GM18873 (cell line): ENCODE measurements around the gene SFTA2.
"Not testable (repeated sequence)": the region's sequence is repeated elsewhere in the genome, so short reads cannot be mapped to it uniquely, and the experiment has no call there.

Experiments used
- ATAC-seq: cut with Tn5 transposase; IDR thresholded peaks from one replicate; pipeline ENCODE4 v1.9.1; 2021; ENCODE audit warnings: mild to moderate bottlenecking, moderate library complexity, moderate number of reproducible peaks; ENCODE audit not compliant: unreplicated experiment, low FRiP score

Gene SFTA2

DNA sequence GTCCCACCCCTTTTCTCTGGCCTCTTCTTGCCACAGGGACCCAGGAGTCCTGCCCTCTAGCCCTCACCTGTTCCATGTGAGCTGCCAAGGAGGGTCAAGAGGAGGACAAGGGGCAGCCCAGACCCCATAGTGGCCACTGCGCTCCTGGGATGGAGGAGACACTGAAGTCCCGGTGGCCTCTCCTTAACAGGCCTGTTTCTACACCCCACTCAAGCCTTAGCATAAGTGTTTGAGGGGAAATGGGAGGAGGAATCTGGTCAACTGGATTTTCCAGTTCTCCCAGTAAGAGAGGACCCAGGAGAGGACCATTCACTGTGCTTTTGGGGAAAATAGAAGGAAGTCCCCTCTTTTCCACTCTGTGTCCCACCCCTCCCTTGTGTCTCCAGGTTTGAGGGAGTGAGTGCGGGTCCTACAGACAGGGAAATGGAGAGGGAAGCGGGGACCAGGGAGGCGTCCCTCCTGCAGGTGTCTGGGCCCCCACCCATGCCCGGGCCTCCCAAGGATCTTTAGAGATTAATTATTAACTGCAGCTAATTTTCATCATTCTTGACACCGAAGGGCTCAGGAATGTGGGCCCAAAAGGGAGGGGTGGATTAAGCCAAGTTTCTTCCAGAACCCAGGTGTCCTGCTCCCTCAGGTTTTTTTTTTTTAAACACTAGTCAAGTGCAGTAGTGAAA lies at the start of gene SFTA2:
Gene SFTA2, minus strand, starts transcription at position 202 of the 677 bp plus-strand sequence. Its CDS starts 74 bp downstream, at position 128.
- ATAC-seq, result no peak

DNA sequence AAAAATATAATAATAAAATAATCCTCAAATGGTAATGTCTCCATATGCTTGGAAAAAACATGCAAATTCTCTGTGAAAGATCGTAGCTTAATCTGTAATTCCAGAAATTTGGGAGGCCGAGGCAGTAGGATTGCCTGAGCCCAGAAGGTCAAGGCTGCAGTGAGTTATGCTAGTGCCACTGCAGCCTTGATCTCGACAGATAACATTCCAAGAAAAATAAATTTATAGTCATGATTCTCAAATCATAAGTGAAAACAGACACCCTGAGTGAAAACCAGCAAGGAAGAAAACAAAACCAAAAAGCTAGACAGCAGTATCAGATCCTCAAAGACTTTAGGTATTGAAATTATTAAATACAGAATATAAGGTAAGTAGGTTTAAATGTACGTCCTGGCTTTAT lies 47.7 kb upstream of the SFTA2 start:
- ATAC-seq, result no peak

DNA sequence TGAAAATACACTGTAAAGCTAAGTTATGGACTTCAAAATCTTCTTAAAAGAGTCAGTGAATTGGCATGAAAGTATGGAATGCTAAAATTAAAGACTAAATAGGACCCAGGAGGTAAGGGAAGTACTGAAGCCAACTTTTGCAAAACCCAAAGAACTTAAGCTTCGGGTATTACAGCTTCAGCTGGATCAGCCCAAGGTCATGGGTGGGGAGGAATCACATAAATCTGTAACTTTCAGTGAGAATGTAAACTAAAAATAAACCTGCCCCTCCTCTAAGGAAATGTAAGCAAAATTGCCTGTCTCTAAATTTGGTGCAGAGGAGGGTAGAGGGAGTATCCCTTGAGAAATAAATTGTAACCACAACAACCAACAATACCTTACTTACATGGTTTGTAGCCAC lies 47.2 kb upstream of the SFTA2 start:
- no peak for ATAC-seq

DNA sequence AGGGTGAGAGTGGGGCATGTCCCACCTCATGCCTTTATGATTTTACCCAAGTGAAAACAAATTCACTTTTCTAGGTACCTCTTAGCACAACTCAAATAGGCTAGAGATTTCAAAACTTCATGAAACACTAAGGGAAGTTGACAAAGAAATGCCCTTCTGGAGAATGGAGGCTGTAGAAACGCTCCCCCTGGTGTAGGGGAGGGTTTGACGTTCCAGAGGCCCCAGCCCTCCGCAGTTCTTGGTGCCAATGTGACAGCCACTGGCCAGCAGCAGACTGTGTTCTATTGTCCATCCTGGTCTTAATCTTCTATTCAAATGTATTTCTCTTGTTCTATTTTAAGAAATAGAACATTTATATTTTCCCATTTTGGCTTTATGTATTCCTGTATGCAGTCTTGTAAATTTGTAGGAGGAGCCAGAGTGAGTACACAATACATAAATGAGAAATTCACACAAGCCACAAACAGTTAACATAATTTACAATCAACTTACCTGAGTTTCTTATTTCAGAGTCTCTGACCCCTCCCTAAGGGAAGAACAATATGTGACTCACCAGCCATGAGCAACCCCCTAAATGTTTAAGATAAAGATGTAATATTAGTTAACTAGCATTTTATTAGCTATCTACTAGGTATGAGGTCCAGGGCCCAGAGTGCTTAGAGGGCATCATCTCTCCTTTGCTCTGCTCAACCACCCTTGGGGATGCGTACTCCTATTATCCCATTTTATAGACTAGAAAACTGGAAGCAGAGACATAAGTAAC lies 42.7 kb upstream of the SFTA2 start:
- no peak for ATAC-seq

DNA sequence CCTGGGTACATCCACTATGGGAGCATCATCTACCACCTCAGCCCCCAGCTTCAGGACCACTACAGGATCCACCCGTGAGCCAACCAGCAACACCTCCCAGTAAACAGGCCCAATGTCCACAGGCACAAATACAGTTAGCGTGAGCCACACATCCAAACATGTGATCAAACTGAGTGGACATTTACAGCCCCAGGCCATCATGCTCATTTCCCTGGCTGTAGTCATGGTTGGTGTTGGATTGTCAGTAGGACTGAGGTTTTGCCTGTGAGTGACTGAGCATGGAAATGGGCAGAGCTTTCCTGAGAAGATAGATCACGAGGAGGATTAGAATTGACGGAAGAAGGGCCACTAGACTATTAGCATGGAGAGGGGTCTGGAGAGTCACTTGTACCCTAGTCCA lies 40.8 kb upstream of the SFTA2 start:
- no peak for ATAC-seq

DNA sequence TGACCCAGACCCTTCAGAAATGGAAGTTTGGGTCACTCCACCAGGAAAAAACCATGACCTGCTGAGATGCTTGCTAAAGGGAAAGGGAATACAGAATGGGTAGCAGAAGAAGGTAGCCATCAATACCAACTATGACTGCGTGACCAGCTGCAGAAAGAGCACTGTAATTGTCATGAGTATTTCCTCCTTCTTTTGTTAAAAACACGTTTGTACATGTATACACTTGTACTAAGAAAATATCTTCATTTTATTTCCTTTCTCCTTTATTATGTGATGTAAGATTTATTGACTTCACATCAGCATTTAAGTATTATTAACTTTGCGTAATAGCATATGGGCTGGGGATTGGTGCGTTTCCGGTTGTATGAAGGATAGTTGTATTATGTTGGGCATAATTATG lies 39.0 kb upstream of the SFTA2 start:
- ATAC-seq, result no peak

DNA sequence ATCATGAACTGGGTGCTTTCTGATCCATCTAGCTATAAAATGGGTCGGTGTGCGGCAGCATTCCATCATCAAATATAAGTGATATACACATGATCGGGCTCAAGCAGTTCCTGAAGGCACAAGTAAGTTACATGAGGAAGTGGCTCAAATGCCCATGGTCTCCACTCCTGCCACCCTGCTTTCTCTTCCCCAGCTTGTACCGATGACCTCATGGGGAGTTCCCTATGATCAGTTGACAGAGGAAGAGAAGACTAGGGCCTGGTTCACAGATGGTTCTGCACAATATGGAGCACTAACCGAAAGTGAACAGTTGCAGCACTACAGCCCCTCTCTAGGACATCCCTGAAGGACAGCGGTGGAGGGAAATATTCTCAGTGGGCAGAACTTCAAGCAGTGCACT lies 37.2 kb upstream of the SFTA2 start:
- not testable (repeated sequence) for ATAC-seq

DNA sequence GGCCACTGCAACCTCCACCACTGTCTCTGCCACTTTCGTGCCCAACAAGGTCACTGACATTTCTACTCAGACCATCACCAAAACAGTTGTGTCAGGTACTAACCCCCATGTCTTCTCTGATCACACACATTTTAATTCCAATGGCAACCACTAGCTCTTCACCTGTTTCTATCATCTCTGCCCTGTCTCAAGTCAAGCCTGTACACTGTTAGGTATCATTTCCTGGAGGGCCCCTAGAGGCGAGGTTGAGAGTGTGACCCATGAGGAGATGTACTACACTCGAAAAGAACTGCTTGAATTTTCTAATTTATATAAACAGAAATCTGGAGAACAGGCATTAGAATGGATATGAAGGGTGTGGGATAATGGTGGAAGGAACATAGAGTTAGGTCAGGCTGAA lies 34.2 kb upstream of the SFTA2 start:
- ATAC-seq, result no peak

DNA sequence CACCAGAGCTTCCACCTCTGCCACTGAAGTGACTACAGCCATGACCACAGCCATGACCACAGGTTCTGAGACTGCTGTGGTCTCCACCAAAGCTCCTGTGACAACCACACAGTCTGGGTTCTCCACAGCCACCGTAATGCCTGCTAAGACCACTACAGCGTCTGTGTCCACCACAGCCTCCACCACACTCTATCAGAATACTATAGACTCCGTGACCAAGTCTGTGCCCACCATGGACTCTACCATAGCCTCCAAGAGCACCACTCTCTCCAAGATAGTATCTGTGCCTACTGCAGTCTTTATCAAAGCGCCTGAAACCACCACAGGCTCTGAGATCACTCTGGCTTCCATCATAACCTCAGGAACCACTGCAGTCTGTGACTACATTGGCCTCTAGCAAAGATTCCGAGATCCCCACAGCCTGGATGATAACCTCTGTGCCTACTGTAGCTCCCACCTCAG lies 33.2 kb upstream of the SFTA2 start:
- ATAC-seq, result no peak

DNA sequence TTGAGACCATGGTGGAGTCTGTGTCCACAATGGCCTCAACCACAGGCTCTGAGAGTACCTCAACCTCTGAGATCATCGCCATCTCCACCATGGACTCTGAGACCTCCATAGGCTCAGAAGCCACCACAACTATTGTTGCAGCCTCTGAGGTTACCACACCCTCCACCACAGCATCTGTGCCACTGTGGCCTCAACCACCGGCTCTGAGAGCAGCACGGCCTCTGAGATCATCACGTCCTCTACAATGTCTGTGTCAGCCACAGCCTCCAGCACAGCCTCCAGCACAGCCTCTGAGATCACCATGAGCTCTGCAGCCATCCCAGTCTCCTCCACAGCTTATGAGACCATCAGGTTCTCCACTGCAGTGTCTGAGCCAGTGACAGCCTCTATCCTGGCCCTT lies 32.1 kb upstream of the SFTA2 start:
- no peak for ATAC-seq

DNA sequence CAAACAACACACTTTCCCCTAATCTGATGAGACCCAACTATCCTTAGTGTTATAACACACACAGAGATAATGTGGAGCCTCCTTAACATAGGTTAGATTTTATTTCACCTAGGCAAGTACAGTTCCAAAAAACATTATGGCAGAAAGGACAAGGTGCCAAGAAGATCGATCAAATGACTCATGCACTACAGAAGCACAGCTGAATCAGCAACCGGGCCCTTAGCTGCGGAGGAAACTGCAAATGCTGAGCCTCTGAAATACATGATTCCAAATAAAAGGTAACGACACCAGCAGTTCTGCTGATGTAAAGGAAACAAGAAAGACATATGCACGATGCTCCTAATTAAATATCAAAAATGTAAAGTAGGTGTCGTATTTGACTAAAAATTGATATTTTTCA lies 31.7 kb upstream of the SFTA2 start:
- no peak for ATAC-seq

DNA sequence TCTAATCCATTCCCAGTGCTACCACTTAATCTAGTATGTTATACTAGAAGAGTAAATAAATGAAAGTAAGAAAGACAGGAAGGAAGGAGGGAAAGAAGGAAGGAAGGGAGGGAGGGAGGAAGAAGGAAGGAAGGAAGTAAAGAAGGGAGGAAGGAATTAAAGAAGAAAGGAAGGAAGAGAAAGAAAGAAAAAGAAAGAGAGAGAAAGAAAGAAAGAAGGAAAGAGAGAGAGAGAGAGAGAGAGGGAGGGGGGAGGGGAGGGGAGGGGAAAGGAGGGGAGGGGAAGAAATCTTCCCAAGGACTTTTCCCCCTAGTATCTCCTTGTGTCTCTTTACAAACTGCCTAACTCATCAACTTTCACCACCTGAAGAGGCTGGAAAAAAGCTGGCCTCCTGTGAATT lies 30.7 kb upstream of the SFTA2 start:
- no peak for ATAC-seq

DNA sequence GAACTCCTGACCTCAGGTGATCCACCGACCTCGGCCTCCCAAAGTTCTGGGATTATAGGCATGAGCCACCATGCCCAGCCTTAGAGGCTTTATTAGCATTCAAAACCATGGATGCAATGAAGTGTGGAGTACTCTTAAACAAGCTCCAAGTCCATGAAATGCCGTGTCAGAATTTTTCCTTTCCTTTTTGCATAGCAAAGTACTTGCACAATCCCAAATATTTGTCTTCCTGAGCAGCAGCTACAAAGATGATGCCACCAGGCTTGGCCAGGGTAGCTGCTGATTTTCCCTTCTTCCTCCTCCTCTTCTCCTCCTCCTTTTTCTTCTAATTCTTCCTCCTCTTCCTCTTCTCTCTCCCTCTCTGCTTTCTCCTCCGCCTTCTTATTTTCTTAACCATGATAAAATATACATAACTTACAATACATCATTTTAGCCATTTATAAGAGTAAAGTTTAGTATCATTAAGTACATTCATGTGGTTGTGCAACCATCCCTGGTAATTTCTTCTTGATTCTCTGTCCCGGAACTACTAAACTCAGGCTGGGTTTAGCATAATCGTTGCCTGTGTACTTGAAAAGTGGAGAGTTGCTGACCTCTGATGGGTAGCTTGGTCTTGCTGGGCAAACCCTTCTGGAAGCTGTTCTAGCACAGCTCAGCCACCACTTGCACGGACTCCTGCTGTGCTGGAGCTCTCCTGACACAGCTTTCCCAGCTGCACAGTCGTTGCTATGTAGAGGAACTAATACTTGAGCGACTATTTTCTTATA lies 29.1 kb upstream of the SFTA2 start:
- ATAC-seq, result no peak

DNA sequence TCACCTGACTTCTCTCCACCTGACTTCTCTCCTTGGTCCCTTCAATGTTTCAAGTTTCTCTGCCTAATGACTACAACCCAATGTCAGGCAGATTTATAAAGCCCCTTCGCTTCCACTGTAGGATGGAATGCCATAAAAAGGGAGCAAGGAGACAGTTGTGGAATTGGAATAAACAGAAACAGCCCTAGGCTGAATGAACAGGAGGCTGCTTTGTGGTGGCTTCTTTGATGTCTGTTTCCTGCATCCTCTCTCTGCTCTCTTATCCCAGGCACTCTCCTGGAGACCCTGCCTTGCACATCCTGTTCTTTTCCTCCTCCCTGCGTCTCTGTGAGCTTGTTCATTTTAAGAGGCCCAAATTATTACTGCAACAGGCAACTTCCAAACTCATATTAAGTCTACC lies 25.7 kb upstream of the SFTA2 start:
- no peak for ATAC-seq

DNA sequence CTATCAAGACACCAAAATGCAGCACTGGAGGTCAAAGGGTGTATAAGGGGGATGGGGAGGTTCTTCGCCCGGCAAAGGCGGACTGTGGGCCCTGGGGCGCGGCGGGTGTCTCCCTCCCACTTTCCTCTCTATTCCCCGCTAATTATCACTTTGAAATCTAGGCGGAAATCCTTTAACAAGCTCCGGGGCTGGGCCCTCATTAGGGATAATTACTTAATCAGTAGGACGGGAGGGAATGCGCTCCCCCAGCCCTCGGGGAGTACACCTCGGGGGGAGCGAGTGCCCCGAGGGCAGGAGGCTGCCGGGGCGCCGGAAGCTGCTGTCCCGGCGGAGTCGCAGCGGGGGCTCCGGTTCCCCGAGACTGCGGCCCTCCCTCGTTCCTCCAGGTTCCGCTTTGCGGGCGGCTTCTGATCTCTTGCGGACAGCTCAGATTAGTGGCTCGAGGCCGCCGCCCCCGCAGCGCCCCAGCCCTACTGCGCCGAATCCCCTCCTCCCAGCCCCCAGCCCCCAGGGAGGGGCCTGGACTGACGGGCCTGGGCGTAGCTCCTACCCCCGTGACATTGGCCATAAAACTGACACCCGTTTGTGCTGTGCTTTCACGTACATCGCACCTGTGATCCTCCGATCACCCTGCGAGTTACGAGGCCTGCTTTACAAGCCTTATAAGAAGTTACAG lies 23.5 kb upstream of the SFTA2 start:
- ATAC-seq, result no peak

DNA sequence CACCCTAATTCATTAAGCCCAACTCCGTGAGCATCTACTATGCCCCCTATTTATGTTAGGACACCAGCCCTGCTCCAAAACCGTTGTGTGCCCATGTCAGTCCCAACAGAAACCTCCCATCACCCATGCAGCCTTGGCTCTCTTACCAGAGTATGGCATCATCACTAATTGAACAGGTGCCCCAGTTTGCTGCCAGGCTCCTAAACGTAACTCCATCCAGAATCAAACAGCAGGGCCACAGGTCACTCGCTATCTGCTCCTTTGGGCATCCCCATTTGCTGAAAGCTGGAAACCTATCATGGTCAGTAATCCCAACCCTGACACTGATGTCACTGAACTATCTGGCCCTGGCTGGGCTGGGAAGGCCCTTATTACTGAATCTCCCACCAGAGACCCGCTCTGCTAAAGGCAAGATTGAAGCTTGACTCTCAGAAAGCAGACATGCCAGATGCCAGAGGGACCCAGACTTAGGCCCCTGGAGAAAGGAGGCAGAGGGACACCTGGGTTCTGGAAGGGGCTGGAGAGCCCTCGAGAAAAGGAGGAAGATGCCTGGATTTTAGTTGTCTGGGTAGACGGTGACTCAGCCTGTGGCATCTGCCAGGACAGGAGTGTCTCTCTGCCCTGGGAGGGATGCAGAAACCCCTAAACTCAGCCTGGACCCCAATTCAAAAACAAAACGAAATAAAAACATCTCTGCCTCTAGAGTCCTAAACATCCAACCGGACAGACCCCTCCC lies 22.8 kb upstream of the SFTA2 start:
- no peak for ATAC-seq

DNA sequence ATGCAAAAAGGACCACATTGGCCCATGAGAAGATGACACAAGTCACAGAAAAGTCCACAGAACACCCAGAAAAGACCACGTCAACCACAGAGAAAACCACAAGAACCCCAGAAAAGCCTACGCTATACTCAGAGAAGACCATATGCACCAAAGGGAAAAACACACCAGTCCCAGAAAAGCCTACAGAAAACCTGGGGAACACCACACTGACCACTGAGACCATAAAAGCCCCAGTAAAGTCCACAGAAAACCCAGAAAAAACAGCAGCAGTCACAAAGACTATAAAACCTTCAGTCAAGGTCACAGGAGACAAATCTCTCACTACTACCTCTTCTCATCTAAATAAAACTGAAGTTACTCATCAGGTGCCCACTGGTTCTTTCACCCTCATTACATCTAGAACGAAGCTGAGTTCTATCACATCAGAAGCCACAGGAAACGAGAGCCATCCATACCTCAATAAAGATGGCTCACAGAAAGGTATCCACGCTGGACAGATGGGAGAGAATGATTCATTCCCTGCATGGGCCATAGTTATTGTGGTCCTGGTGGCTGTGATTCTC lies 20.0 kb upstream of the SFTA2 start:
- no peak for ATAC-seq

DNA sequence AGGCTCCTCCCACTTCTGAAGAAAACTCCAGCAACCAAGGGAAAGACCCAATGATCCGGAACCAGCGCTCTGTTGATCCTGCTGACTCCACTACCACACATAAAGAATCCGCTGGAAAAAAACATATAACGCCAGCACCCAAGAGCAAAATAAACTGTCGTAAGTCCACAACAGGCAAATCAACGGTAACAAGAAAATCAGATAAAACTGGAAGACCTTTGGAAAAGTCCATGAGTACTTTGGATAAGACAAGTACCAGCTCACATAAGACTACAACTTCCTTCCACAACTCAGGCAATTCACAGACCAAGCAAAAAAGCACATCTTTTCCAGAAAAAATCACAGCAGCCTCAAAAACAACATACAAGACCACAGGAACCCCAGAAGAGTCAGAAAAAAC lies 16.8 kb upstream of the SFTA2 start:
- ATAC-seq, result no peak

DNA sequence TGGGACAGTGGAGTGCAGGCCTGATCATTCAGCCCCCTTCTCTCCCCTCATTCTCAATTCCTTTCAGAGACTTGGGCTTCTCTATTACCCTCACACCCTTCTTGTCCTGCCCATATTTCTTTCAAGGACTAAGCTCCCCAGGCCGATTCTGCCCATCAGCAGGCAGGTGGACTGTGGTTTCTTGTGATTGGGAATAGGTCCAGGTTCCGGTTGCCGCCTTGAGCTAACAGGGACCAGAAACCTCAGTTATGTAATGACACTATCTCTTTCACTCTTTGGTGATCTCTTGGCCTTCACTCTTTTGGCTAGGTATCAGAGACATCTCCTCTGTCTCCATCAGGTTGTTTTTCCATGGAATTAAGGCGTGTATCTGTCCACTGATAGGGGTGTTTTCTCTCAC lies 15.3 kb upstream of the SFTA2 start:
- no peak for ATAC-seq

DNA sequence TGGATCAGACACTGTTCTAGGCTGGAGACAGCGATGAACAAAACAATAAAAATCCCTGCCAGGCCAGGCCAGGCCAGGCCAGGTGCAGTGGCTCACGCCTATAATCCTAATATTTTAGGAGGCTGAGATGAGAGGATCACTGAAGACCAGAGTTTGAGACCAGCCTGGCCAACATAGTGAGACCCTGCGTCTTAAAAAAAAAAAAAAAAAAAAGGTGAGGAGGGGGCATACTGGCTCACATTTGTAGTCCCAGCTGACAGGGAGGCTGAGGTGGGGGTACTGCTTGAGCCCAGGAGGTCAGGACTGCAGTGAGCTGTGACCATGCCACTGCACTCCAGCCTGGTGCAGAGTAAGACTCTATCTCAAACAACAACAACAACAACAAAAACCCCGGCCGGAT lies 13.3 kb upstream of the SFTA2 start:
- no peak for ATAC-seq
